GM23338 (cell line): ENCODE data around the gene GRK5. TPM values are rescaled to one million over a fixed set of nuclear protein-coding genes. Genes with fewer than 3 reads are reported as not detected.

Experiments used
- ATAC-seq: fragments of 200-7000 bp; cut with Tn5 transposase; 3 replicates; pipeline ENCODE4 v1.9.1; 2020
- DNase-seq: peaks from one replicate; pipeline ENCODE4 v3.0.0-alpha.2; 2015; ENCODE audit warnings: low spot score
- H2AFZ ChIP-seq: fragments of 200-600 bp; sonication (generic); 2 replicates; pipeline ENCODE4 v1.8.0; 2016; ENCODE audit warnings: antibody characterized with exemption, mild to moderate bottlenecking, moderate library complexity
- H3F3A ChIP-seq: fragments of 200-600 bp; sonication (generic); replicated peaks from 2 replicates; pipeline ENCODE4 v1.8.0; 2017; ENCODE audit warnings: antibody characterized with exemption, mixed run types, low read depth
- H3K27ac ChIP-seq: fragments of 200-600 bp; sonication (generic); 2 replicates; pipeline ENCODE4 v1.6.1; 2016; ENCODE audit warnings: low read depth
- H3K27me3 ChIP-seq: fragments of 200-600 bp; sonication (generic); 2 replicates; pipeline ENCODE4 v1.8.0; 2016; ENCODE audit warnings: mild to moderate bottlenecking, mixed run types, moderate library complexity; ENCODE audit not compliant: insufficient read depth
- H3K36me3 ChIP-seq: fragments of 200-600 bp; sonication (generic); 2 replicates; pipeline ENCODE4 v1.8.0; 2016; ENCODE audit warnings: mild to moderate bottlenecking; ENCODE audit not compliant: insufficient read depth
- H3K4me1 ChIP-seq: fragments of 200-600 bp; sonication (generic); 2 replicates; pipeline ENCODE4 v1.8.0; 2016; ENCODE audit warnings: mild to moderate bottlenecking, moderate library complexity; ENCODE audit not compliant: insufficient read depth
- H3K4me2 ChIP-seq: fragments of 200-600 bp; sonication (generic); 2 replicates; pipeline ENCODE4 v1.7.1; 2017; ENCODE audit warnings: mixed run types
- H3K4me3 ChIP-seq: fragments of 200-600 bp; sonication (generic); 2 replicates; pipeline ENCODE4 v1.6.1; 2016; ENCODE audit warnings: mixed run types
- H3K79me2 ChIP-seq: fragments of 200-600 bp; sonication (generic); replicated peaks from 2 replicates; pipeline ENCODE4 v1.8.0; 2017; ENCODE audit warnings: mild to moderate bottlenecking; ENCODE audit not compliant: insufficient read depth
- H3K9me2 ChIP-seq: fragments of 200-600 bp; sonication (generic); 2 replicates; pipeline ENCODE4 v1.8.0; 2017; ENCODE audit not compliant: insufficient read depth
- H4K20me1 ChIP-seq: fragments of 200-600 bp; sonication (generic); replicated peaks from 2 replicates; pipeline ENCODE4 v1.8.0; 2017; ENCODE audit warnings: mild to moderate bottlenecking; ENCODE audit not compliant: insufficient read depth
- H3K27ac Mint-ChIP-seq: 2 replicates; pipeline ENCODE4 v1.8.0; 2020; ENCODE audit warnings: inconsistent platforms, mild to moderate bottlenecking, moderate library complexity, mixed read lengths
- H3K27me3 Mint-ChIP-seq: 3 replicates; pipeline ENCODE4 v1.8.0; 2022; ENCODE audit warnings: low read depth, mild to moderate bottlenecking, moderate library complexity, mixed read lengths, inconsistent platforms; ENCODE audit not compliant: insufficient read depth, poor library complexity
- H3K36me3 Mint-ChIP-seq: 3 replicates; pipeline ENCODE4 v1.8.0; 2021; ENCODE audit warnings: low read depth, mild to moderate bottlenecking, inconsistent platforms, moderate library complexity, mixed read lengths
- H3K4me1 Mint-ChIP-seq: 3 replicates; pipeline ENCODE4 v1.8.0; 2020; ENCODE audit warnings: mild to moderate bottlenecking, inconsistent platforms, mixed read lengths
- H3K4me3 Mint-ChIP-seq: 3 replicates; pipeline ENCODE4 v1.8.0; 2021; ENCODE audit warnings: moderate library complexity, mild to moderate bottlenecking, inconsistent platforms, mixed read lengths
- H3K9me3 Mint-ChIP-seq: 3 replicates; pipeline ENCODE4 v1.8.0; 2020; ENCODE audit warnings: moderate library complexity, mild to moderate bottlenecking, inconsistent platforms, mixed read lengths
- CREB1 ChIP-seq: fragments of 250-450 bp; sonication (Bioruptor Pico); IDR thresholded peaks from 2 replicates; pipeline ENCODE4 v1.5.0; 2020; ENCODE audit warnings: low read depth, mild to moderate bottlenecking, moderate library complexity
- EZH2 ChIP-seq: fragments of 200-600 bp; sonication (generic); IDR thresholded peaks from one replicate; pipeline ENCODE4 v1.8.0; 2017; ENCODE audit warnings: antibody characterized with exemption, mild to moderate bottlenecking, low read depth; ENCODE audit not compliant: unreplicated experiment
- EZH2phosphoT487 ChIP-seq: fragments of 200-600 bp; sonication (generic); IDR thresholded peaks from one replicate; pipeline ENCODE4 v1.8.1; 2018; ENCODE audit warnings: antibody characterized with exemption; ENCODE audit not compliant: unreplicated experiment
- JUNB ChIP-seq: IDR thresholded peaks from one replicate; pipeline ENCODE4 v1.6.1; 2016; ENCODE audit warnings: antibody characterized with exemption; ENCODE audit not compliant: unreplicated experiment
- NANOG ChIP-seq: IDR thresholded peaks from 2 replicates; pipeline ENCODE4 v1.6.1; 2016; ENCODE audit warnings: antibody characterized with exemption, borderline replicate concordance
- POLR2AphosphoS5 ChIP-seq: IDR thresholded peaks from 2 replicates; pipeline ENCODE4 v1.6.1; 2016; ENCODE audit warnings: antibody characterized with exemption, low read depth
- STAT1 ChIP-seq: IDR thresholded peaks from one replicate; pipeline ENCODE4 v1.6.1; 2016; ENCODE audit warnings: antibody characterized with exemption; ENCODE audit not compliant: unreplicated experiment
- ZNF114 ChIP-seq: fragments of 250-450 bp; sonication (Bioruptor Pico); IDR thresholded peaks from 2 replicates; pipeline ENCODE4 v1.5.0; 2020; ENCODE audit warnings: mild to moderate bottlenecking, moderate library complexity
- ZNF331 ChIP-seq: fragments of 250-450 bp; sonication (Bioruptor Pico); IDR thresholded peaks from 2 replicates; pipeline ENCODE4 v1.5.0; 2020; ENCODE audit warnings: low read depth, mild to moderate bottlenecking, moderate library complexity
- polyA plus RNA-seq: library from polyadenylated mRNA; unstranded; fragments of >200 nt; fragmentation: Nextera tagmentation; extraction: Ambion mirVana; gene quantifications from 2 replicates; pipeline ENCODE4 v1.2.1, GENCODE V29; 2016
- total RNA-seq: library from RNA; depleted of rRNA; stranded (reverse); fragments of >200 nt; shearing (Covaris generic); gene quantifications from 2 replicates; pipeline ENCODE4 v1.2.3, GENCODE V29; 2014
- TF ChIP-seq, protein P1 (sequence below): fragments of 250-450 bp; sonication (Bioruptor Pico); IDR thresholded peaks from 2 replicates; pipeline ENCODE4 v1.5.0; 2020; ENCODE audit warnings: mild to moderate bottlenecking, moderate library complexity
- TF ChIP-seq, protein P2 (sequence below), 2 experiments: fragments of 200-600 bp in 1 of 2; sonication (generic) in 1 of 2; conservative IDR thresholded peaks; 2 replicates each; pipeline versions ENCODE4 v1.5.1 to v1.6.1; 2016 to 2017; ENCODE audit warnings: antibody characterized with exemption in 2 of 2, low read depth in 2 of 2, mild to moderate bottlenecking in 2 of 2, moderate library complexity in 1 of 2
- TF ChIP-seq, protein P3 (sequence below): IDR thresholded peaks from 2 replicates; pipeline ENCODE4 v1.6.1; 2016; ENCODE audit warnings: antibody characterized with exemption
- TF ChIP-seq, protein P4 (sequence below): IDR thresholded peaks from one replicate; pipeline ENCODE4 v1.6.1; 2018; ENCODE audit warnings: antibody characterized with exemption; ENCODE audit not compliant: unreplicated experiment

The GRK5 gene
- total and polyA plus RNA-seq, 2 experiments from 2014 or later = 0.53 to 2.0 TPM

DNA sequence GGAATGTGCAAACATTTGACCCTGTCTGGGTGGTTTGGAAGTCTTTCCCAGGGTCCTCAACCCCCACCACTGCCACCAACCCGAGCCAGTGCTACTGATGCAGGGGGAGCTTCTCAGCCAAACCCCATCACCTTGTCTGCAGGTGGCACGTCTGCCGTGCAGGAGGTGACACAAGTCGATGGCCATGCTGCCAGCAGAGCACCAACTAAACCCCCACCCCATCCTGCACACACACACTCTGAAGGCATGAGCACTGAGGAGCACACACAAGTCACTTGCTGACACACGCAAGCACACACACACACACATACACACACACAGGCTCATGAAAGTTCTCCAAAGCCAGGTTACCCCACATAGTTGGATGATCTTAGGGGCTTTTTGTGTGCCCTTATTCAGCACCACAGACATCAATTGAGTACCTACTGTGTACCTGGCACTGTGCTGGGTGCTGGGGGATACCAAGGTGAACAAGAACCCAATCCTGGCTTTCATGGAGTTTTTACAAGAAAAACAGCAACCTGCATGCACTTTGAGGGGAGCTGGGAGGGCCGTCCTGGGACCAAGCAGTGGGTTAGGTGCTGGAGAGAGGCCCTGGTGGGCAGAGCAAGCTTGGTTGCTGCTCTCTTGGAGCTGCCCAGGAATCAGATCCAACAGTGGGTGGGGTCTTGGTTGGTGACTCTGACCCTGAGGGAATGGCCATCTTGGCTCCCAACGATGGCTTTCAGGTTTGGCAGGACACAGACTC is 216.3 kb downstream of the GRK5 start:
- H3K4me1 Mint-ChIP-seq = peaks cover 20% of the 10 kb centered on the region
- no peaks in the 10 kb centered on the region for H3K9me3 Mint-ChIP-seq
- H3K27ac ChIP-seq = no peak overlapping the region
- H2AFZ ChIP-seq = no peak overlapping the region
- no peaks in the 10 kb centered on the region for H3F3A ChIP-seq
- H3K4me1 ChIP-seq = peaks cover 7% of the 10 kb centered on the region
- no peaks in the 10 kb centered on the region for H3K27me3 ChIP-seq
- TF ChIP-seq NANOG = no peak
- no peak for TF ChIP-seq POLR2AphosphoS5
- no peak for TF ChIP-seq JUNB
- TF ChIP-seq, protein P1, sequence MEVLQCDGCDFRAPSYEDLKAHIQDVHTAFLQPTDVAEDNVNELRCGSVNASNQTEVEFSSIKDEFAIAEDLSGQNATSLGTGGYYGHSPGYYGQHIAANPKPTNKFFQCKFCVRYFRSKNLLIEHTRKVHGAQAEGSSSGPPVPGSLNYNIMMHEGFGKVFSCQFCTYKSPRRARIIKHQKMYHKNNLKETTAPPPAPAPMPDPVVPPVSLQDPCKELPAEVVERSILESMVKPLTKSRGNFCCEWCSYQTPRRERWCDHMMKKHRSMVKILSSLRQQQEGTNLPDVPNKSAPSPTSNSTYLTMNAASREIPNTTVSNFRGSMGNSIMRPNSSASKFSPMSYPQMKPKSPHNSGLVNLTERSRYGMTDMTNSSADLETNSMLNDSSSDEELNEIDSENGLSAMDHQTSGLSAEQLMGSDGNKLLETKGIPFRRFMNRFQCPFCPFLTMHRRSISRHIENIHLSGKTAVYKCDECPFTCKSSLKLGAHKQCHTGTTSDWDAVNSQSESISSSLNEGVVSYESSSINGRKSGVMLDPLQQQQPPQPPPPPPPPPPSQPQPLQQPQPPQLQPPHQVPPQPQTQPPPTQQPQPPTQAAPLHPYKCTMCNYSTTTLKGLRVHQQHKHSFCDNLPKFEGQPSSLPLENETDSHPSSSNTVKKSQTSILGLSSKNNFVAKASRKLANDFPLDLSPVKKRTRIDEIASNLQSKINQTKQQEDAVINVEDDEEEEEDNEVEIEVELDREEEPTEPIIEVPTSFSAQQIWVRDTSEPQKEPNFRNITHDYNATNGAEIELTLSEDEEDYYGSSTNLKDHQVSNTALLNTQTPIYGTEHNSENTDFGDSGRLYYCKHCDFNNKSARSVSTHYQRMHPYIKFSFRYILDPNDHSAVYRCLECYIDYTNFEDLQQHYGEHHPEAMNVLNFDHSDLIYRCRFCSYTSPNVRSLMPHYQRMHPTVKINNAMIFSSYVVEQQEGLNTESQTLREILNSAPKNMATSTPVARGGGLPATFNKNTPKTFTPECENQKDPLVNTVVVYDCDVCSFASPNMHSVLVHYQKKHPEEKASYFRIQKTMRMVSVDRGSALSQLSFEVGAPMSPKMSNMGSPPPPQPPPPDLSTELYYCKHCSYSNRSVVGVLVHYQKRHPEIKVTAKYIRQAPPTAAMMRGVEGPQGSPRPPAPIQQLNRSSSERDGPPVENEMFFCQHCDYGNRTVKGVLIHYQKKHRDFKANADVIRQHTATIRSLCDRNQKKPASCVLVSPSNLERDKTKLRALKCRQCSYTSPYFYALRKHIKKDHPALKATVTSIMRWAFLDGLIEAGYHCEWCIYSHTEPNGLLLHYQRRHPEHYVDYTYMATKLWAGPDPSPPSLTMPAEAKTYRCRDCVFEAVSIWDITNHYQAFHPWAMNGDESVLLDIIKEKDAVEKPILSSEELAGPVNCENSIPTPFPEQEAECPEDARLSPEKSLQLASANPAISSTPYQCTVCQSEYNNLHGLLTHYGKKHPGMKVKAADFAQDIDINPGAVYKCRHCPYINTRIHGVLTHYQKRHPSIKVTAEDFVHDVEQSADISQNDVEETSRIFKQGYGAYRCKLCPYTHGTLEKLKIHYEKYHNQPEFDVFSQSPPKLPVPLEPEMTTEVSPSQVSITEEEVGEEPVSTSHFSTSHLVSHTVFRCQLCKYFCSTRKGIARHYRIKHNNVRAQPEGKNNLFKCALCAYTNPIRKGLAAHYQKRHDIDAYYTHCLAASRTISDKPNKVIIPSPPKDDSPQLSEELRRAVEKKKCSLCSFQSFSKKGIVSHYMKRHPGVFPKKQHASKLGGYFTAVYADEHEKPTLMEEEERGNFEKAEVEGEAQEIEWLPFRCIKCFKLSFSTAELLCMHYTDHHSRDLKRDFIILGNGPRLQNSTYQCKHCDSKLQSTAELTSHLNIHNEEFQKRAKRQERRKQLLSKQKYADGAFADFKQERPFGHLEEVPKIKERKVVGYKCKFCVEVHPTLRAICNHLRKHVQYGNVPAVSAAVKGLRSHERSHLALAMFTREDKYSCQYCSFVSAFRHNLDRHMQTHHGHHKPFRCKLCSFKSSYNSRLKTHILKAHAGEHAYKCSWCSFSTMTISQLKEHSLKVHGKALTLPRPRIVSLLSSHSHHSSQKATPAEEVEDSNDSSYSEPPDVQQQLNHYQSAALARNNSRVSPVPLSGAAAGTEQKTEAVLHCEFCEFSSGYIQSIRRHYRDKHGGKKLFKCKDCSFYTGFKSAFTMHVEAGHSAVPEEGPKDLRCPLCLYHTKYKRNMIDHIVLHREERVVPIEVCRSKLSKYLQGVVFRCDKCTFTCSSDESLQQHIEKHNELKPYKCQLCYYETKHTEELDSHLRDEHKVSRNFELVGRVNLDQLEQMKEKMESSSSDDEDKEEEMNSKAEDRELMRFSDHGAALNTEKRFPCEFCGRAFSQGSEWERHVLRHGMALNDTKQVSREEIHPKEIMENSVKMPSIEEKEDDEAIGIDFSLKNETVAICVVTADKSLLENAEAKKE (CRISPR knock-in tag) = no peak
- no peak for TF ChIP-seq ZNF114 (CRISPR knock-in tag)
- TF ChIP-seq, protein P2, sequence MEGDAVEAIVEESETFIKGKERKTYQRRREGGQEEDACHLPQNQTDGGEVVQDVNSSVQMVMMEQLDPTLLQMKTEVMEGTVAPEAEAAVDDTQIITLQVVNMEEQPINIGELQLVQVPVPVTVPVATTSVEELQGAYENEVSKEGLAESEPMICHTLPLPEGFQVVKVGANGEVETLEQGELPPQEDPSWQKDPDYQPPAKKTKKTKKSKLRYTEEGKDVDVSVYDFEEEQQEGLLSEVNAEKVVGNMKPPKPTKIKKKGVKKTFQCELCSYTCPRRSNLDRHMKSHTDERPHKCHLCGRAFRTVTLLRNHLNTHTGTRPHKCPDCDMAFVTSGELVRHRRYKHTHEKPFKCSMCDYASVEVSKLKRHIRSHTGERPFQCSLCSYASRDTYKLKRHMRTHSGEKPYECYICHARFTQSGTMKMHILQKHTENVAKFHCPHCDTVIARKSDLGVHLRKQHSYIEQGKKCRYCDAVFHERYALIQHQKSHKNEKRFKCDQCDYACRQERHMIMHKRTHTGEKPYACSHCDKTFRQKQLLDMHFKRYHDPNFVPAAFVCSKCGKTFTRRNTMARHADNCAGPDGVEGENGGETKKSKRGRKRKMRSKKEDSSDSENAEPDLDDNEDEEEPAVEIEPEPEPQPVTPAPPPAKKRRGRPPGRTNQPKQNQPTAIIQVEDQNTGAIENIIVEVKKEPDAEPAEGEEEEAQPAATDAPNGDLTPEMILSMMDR (conservative IDR thresholded peaks at IDR 0.05; ENCODE audit: low read depth in 2 of 2) = no peak
- TF ChIP-seq STAT1 = no peak
- no peak for TF ChIP-seq CREB1 (CRISPR knock-in tag)
- TF ChIP-seq, protein P3, sequence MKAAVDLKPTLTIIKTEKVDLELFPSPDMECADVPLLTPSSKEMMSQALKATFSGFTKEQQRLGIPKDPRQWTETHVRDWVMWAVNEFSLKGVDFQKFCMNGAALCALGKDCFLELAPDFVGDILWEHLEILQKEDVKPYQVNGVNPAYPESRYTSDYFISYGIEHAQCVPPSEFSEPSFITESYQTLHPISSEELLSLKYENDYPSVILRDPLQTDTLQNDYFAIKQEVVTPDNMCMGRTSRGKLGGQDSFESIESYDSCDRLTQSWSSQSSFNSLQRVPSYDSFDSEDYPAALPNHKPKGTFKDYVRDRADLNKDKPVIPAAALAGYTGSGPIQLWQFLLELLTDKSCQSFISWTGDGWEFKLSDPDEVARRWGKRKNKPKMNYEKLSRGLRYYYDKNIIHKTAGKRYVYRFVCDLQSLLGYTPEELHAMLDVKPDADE = no peak
- no peak for TF ChIP-seq EZH2phosphoT487
- TF ChIP-seq, protein P4, sequence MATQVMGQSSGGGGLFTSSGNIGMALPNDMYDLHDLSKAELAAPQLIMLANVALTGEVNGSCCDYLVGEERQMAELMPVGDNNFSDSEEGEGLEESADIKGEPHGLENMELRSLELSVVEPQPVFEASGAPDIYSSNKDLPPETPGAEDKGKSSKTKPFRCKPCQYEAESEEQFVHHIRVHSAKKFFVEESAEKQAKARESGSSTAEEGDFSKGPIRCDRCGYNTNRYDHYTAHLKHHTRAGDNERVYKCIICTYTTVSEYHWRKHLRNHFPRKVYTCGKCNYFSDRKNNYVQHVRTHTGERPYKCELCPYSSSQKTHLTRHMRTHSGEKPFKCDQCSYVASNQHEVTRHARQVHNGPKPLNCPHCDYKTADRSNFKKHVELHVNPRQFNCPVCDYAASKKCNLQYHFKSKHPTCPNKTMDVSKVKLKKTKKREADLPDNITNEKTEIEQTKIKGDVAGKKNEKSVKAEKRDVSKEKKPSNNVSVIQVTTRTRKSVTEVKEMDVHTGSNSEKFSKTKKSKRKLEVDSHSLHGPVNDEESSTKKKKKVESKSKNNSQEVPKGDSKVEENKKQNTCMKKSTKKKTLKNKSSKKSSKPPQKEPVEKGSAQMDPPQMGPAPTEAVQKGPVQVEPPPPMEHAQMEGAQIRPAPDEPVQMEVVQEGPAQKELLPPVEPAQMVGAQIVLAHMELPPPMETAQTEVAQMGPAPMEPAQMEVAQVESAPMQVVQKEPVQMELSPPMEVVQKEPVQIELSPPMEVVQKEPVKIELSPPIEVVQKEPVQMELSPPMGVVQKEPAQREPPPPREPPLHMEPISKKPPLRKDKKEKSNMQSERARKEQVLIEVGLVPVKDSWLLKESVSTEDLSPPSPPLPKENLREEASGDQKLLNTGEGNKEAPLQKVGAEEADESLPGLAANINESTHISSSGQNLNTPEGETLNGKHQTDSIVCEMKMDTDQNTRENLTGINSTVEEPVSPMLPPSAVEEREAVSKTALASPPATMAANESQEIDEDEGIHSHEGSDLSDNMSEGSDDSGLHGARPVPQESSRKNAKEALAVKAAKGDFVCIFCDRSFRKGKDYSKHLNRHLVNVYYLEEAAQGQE = no peak
- no peak for TF ChIP-seq ZNF331
- no peak for TF ChIP-seq EZH2
- DNase-seq = no peak
- no peaks in the 10 kb centered on the region for H3K9me2 ChIP-seq
- peaks cover 7% of the 10 kb centered on the region for H3K27me3 Mint-ChIP-seq
- no peak for ATAC-seq
- no peaks in the 10 kb centered on the region for H3K79me2 ChIP-seq
- no peak overlapping the region for H3K4me3 Mint-ChIP-seq
- no peaks in the 10 kb centered on the region for H4K20me1 ChIP-seq
- no peak overlapping the region for H3K4me2 ChIP-seq
- no peak overlapping the region for H3K27ac Mint-ChIP-seq
- no peak overlapping the region for H3K4me3 ChIP-seq
- no peaks in the 10 kb centered on the region for H3K36me3 ChIP-seq
- no peaks in the 10 kb centered on the region for H3K36me3 Mint-ChIP-seq
